IPS DF 6.9 (cell line): ENCODE data around the gene PXDC1.

Source experiments
- DNase-seq: peaks from one replicate; pipeline ENCODE4 v3.0.0-alpha.2; 2013; ENCODE audit warnings: low read depth, low spot score
- H3K27ac ChIP-seq: one replicate; pipeline ENCODE4 v1.5.1; 2013; ENCODE audit warnings: low read length, control low read depth
- H3K27me3 ChIP-seq: 2 replicates; pipeline ENCODE4 v1.6.1; 2013; ENCODE audit warnings: mild to moderate bottlenecking, low read length; ENCODE audit not compliant: control insufficient read depth, insufficient read depth
- H3K36me3 ChIP-seq: 2 replicates; pipeline ENCODE4 v1.6.1; 2013; ENCODE audit warnings: low read length; ENCODE audit not compliant: control insufficient read depth, insufficient read depth
- H3K4me1 ChIP-seq: 2 replicates; pipeline ENCODE4 v1.6.1; 2013; ENCODE audit warnings: low read length; ENCODE audit not compliant: control insufficient read depth, insufficient read depth
- H3K4me3 ChIP-seq: 2 replicates; pipeline ENCODE4 v1.5.1; 2013; ENCODE audit warnings: mild to moderate bottlenecking, low read length
- H3K9me3 ChIP-seq: 2 replicates; pipeline ENCODE4 v1.6.1; 2013; ENCODE audit warnings: low read length, inconsistent platforms; ENCODE audit not compliant: control insufficient read depth, insufficient read depth
- WGBS: extraction: QIAGEN DNeasy Blood & Tissue Kit; methylation state at CpG from one replicate; pipeline ENCODE4 v1.1.7; 2013; ENCODE audit warnings: mixed read lengths, missing lambda C conversion rate; ENCODE audit not compliant: insufficient read length, insufficient coverage; 5-methylcytosine and 5-hydroxymethylcytosine counted together

Gene PXDC1

DNA sequence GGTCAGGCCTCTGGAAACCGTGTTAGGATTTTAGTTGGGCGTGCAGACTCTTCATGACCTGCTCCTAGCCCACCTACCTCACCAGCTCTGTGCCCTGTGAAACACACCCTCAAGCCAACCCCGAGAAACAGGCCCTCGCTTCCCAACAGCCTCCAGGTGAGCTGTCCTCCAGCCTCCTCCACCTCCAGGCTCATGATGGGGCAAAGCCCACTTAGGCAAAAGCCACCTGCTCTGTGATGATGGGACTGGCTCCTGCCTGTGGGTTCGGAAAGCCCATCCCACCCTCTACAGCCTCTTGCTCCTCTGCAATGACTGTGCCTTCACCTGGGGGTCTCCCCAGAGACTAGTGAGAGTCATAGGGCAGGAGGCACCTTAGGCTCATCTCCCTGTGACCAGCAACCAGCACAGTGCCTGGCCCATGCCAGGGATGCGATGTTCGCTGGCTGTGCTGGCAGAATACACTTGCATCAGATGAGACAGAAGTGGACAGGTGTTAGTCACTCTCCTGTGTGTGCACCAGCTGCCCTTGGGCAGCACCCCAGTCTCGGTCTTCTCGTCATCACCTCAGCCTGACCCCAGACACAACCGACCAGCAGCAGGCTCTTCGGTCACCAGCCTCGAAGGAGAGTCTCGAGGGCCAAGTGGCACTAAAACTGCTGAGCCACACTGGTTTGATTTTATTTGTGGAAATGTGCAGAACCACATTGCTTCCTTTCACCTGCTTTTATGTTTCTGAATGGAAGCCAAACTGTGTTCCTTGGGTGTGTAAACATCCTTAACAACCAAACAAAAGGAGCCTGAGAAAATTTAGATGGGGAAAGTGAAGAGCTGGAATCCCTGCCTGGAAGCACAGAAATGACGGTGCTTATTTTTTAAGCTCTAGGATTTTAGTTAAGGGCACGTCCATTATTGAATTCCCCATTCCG lies 10.7 kb downstream of the PXDC1 start:
- no peak for DNase-seq
- no peaks in the 10 kb centered on the region for H3K36me3 ChIP-seq
- peaks cover 4% of the 10 kb centered on the region for H3K4me1 ChIP-seq
- no peak overlapping the region for H3K4me3 ChIP-seq
- no CpG with 5 or more reads among the region's 16 CpGs for WGBS
- H3K9me3 ChIP-seq = no peaks in the 10 kb centered on the region
- H3K27me3 ChIP-seq = no peaks in the 10 kb centered on the region
- H3K27ac ChIP-seq = no peak overlapping the region

DNA sequence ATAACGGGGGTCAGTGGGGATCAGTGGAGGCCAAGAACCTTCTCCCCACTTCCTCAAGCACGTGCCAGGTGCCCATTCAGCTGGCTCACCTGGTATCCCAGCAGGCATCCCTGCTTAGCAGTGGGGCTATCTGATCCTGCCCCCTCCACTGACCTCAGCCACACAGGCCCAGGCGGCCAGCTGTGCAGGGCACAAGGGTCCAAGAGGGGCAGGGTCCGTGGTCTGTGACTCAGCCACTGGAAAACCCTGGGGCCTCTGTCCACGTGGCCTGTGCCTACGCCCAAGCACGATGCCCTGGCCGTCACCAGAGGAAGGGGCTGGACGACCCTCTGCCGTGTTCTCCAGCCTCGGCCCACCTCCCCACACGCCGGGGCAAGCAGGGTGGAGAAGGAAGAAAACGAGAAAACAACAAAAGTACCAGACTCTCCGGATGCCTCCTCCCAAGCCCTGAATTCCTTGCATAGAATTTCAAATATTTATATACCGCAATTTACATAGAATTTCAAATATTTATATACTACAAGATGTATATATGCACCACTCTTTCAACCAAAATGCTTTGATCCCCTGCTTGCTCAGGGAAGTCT lies 12.1 kb downstream of the PXDC1 start:
- no peak for DNase-seq
- H3K36me3 ChIP-seq = no peaks in the 10 kb centered on the region
- no peaks in the 10 kb centered on the region for H3K9me3 ChIP-seq
- no peak overlapping the region for H3K27ac ChIP-seq
- H3K4me1 ChIP-seq = peaks cover 4% of the 10 kb centered on the region
- no CpG with 5 or more reads among the region's 16 CpGs for WGBS
- no peaks in the 10 kb centered on the region for H3K27me3 ChIP-seq
- no peak overlapping the region for H3K4me3 ChIP-seq

- Histone ChIP-seq H3K4me3 (no peak overlapping the region), H3K4me1 (peaks cover 2% of the 10 kb centered on the region), H3K27me3 (no peaks in the 10 kb centered on the region), H3K9me3 (no peaks in the 10 kb centered on the region), H3K36me3 (no peaks in the 10 kb centered on the region), H3K27ac (no peak overlapping the region)
- WGBS = no CpG with 5 or more reads among the region's 19 CpGs
- no peak for DNase-seq
Observed at GRCh38 chr6:3738381-3739131, 13.0 kb downstream of the PXDC1 start.

DNA sequence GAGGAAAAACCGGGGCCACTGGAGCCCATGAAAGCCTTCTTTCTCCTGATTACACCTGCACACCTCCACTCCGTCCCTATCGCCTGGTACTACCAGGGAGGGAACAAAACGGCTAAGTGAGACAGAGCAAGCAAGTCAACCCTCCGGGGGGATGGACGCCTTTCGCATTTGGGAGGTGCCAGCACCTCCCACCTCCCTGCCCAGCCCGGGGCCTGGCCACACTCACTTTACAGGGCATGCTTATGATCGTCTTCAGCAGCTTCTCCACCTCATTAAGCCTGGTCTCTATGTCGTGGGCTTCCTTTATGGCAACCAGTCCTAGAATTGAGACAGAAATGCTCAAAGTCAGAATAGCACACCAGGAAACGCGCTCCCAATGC lies 13.7 kb downstream of the PXDC1 start:
- Histone ChIP-seq H3K4me1 (peaks cover 2% of the 10 kb centered on the region), H3K27me3 (no peaks in the 10 kb centered on the region), H3K4me3 (no peak overlapping the region), H3K27ac (no peak overlapping the region), H3K9me3 (no peaks in the 10 kb centered on the region), H3K36me3 (no peaks in the 10 kb centered on the region)
- WGBS = no CpG with 5 or more reads among the region's 12 CpGs
- DNase-seq = no peak

- Histone ChIP-seq H3K36me3 (no peaks in the 10 kb centered on the region), H3K27ac (no peak overlapping the region), H3K9me3 (no peaks in the 10 kb centered on the region), H3K4me3 (no peak overlapping the region), H3K27me3 (no peaks in the 10 kb centered on the region), H3K4me1 (peaks cover 2% of the 10 kb centered on the region)
- no CpG with 5 or more reads among the region's 25 CpGs for WGBS
- no peak for DNase-seq
Observed at GRCh38 chr6:3737149-3737830, 14.2 kb downstream of the PXDC1 start.

GRCh38 chr6:3735029-3735605 lies 16.4 kb downstream of the PXDC1 start:
- Histone ChIP-seq H3K27ac (no peak overlapping the region), H3K36me3 (no peaks in the 10 kb centered on the region), H3K4me1 (peaks cover 2% of the 10 kb centered on the region), H3K4me3 (no peak overlapping the region), H3K9me3 (no peaks in the 10 kb centered on the region), H3K27me3 (no peaks in the 10 kb centered on the region)
- no peak for DNase-seq
- no CpG with 5 or more reads among the region's 5 CpGs for WGBS

DNA sequence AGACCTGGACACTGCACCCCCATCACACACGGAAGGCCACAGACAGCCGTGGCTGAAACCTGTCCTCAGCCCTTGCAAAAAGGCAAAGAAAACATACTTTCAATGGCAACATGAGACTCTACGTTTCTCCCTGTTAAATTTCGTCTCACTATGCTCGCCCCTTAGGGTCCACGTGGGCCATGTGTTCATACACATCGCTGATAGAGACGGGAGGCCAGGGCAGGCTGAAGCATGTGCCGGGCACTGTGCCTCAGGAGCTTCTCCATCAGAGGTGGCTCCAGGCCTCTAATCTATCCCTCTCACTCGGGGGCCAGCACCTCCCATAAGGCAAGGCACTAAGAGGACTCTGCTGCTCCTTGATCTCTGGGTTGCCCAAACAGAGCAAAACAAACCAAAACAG lies 17.5 kb downstream of the PXDC1 start:
- no peak overlapping the region for H3K27ac ChIP-seq
- H3K4me3 ChIP-seq = no peak overlapping the region
- no peaks in the 10 kb centered on the region for H3K36me3 ChIP-seq
- H3K4me1 ChIP-seq = no peaks in the 10 kb centered on the region
- H3K9me3 ChIP-seq = no peaks in the 10 kb centered on the region
- no peaks in the 10 kb centered on the region for H3K27me3 ChIP-seq
- no CpG with 5 or more reads among the region's 10 CpGs for WGBS
- no peak for DNase-seq

GRCh38 chr6:3733321-3733925 lies 18.1 kb downstream of the PXDC1 start:
- no peaks in the 10 kb centered on the region for H3K36me3 ChIP-seq
- no peaks in the 10 kb centered on the region for H3K4me1 ChIP-seq
- H3K27me3 ChIP-seq = no peaks in the 10 kb centered on the region
- H3K27ac ChIP-seq = no peak overlapping the region
- no peak for DNase-seq
- H3K9me3 ChIP-seq = no peaks in the 10 kb centered on the region
- no peak overlapping the region for H3K4me3 ChIP-seq
- WGBS = no CpG with 5 or more reads among the region's 17 CpGs

- H3K9me3 ChIP-seq = no peaks in the 10 kb centered on the region
- WGBS = no CpG with 5 or more reads among the region's 16 CpGs
- H3K36me3 ChIP-seq = no peaks in the 10 kb centered on the region
- H3K4me1 ChIP-seq = no peaks in the 10 kb centered on the region
- H3K4me3 ChIP-seq = no peak overlapping the region
- no peak for DNase-seq
- no peaks in the 10 kb centered on the region for H3K27me3 ChIP-seq
- H3K27ac ChIP-seq = no peak overlapping the region
Observed at GRCh38 chr6:3732345-3733141, 19.0 kb downstream of the PXDC1 start.
